HepG2 (cell line): ENCODE results near the gene RLN3. TPM values are rescaled to one million over a fixed set of nuclear protein-coding genes. Genes with fewer than 3 reads are reported as not detected.

Experiments
- AKAP8 ChIP-seq: sonication (generic); formaldehyde crosslinking; IDR thresholded peaks from 2 replicates; pipeline ENCODE4 v1.5.1; 2020; ENCODE audit warnings: mild to moderate bottlenecking, missing genetic modification reagents
- BCL6 ChIP-seq: IDR thresholded peaks from 2 replicates; pipeline ENCODE4 v1.6.1; 2016; ENCODE audit warnings: missing genetic modification reagents, missing compliant biosample characterization
- BORCS8-MEF2B ChIP-seq: sonication (generic); formaldehyde crosslinking; IDR thresholded peaks from 2 replicates; pipeline ENCODE4 v1.8.0; 2022; ENCODE audit warnings: mild to moderate bottlenecking, missing genetic modification reagents
- ELF1 ChIP-seq: sonication (generic); formaldehyde crosslinking; IDR thresholded peaks from 2 replicates; pipeline ENCODE4 v1.4.0; 2020; ENCODE audit warnings: missing genetic modification reagents
- HIC2 ChIP-seq: sonication (generic); formaldehyde crosslinking; IDR thresholded peaks from 2 replicates; pipeline ENCODE4 v1.9.0; 2022; ENCODE audit warnings: low read depth, missing genetic modification reagents
- JDP2 ChIP-seq: sonication (generic); formaldehyde crosslinking; IDR thresholded peaks from 2 replicates; pipeline ENCODE4 v1.8.1; 2022; ENCODE audit warnings: missing genetic modification reagents, borderline replicate concordance
- JUNB ChIP-seq: sonication (generic); formaldehyde crosslinking; IDR thresholded peaks from 2 replicates; pipeline ENCODE4 v1.8.0; 2022; ENCODE audit warnings: missing genetic modification reagents, mild to moderate bottlenecking, borderline replicate concordance
- KDM4B ChIP-seq: sonication (generic); formaldehyde crosslinking; IDR thresholded peaks from 2 replicates; pipeline ENCODE4 v1.4.0; 2020; ENCODE audit warnings: missing genetic modification reagents
- KLF13 ChIP-seq: sonication (generic); formaldehyde crosslinking; IDR thresholded peaks from 2 replicates; pipeline ENCODE4 v1.4.0; 2020; ENCODE audit warnings: mild to moderate bottlenecking, missing genetic modification reagents
- NFIC ChIP-seq: IDR thresholded peaks from 2 replicates; pipeline ENCODE4 v1.6.1; 2012; ENCODE audit warnings: mild to moderate bottlenecking, low read length, inconsistent platforms
- POLR2AphosphoS5 ChIP-seq: IDR thresholded peaks from 2 replicates; pipeline ENCODE4 v1.6.1; 2012; ENCODE audit warnings: low read depth, low read length
- SNAPC4 ChIP-seq: sonication (generic); formaldehyde crosslinking; IDR thresholded peaks from 2 replicates; pipeline ENCODE4 v1.4.0; 2020; ENCODE audit warnings: mild to moderate bottlenecking, missing genetic modification reagents
- TAF15 ChIP-seq: fragments of 200-400 bp; formaldehyde crosslinking; IDR thresholded peaks from one replicate; pipeline ENCODE4 v1.6.1; 2018; ENCODE audit warnings: mild to moderate bottlenecking, low read depth, low read length; ENCODE audit not compliant: poor library complexity, severe bottlenecking
- THRA ChIP-seq: sonication (generic); formaldehyde crosslinking; IDR thresholded peaks from 2 replicates; pipeline ENCODE4 v1.4.0; 2020; ENCODE audit warnings: missing genetic modification reagents, borderline replicate concordance
- ZNF180 ChIP-seq: sonication (generic); formaldehyde crosslinking; IDR thresholded peaks from 2 replicates; pipeline ENCODE4 v1.4.0; 2020; ENCODE audit warnings: low read depth, missing genetic modification reagents, borderline replicate concordance
- ZNF235 ChIP-seq: sonication (generic); formaldehyde crosslinking; IDR thresholded peaks from 2 replicates; pipeline ENCODE4 v1.8.1; 2023; ENCODE audit warnings: mild to moderate bottlenecking, missing genetic modification reagents, borderline replicate concordance
- ZNF460 ChIP-seq: sonication (generic); formaldehyde crosslinking; IDR thresholded peaks from 2 replicates; pipeline ENCODE4 v1.5.1; 2020; ENCODE audit warnings: missing genetic modification reagents, mild to moderate bottlenecking, borderline replicate concordance
- ZNF530 ChIP-seq: sonication (generic); formaldehyde crosslinking; IDR thresholded peaks from 2 replicates; pipeline ENCODE4 v1.5.0; 2020; ENCODE audit warnings: low read depth, mild to moderate bottlenecking, missing genetic modification reagents
- ZNF547 ChIP-seq: sonication (generic); formaldehyde crosslinking; IDR thresholded peaks from 2 replicates; pipeline ENCODE4 v1.5.1; 2020; ENCODE audit warnings: mild to moderate bottlenecking, missing genetic modification reagents
- ZNF674 ChIP-seq: sonication (generic); formaldehyde crosslinking; IDR thresholded peaks from 2 replicates; pipeline ENCODE4 v1.5.0; 2020; ENCODE audit warnings: low read depth, mild to moderate bottlenecking, missing genetic modification reagents
- ZNF746 ChIP-seq: sonication (generic); formaldehyde crosslinking; IDR thresholded peaks from 2 replicates; pipeline ENCODE4 v1.8.0; 2022; ENCODE audit warnings: mild to moderate bottlenecking, missing genetic modification reagents
- polyA plus RNA-seq, 8 experiments: library from polyadenylated mRNA; depleted of rRNA in 3 of 8; stranded (reverse) in 7 of 8; unstranded in 1 of 8; fragments of >200 nt; fragmentation: Illumina TruSeq in 4 of 8; extraction: Trizol in 4 of 8; gene quantifications; 2 replicates each; pipeline versions ENCODE4 v1.2.1 to v1.2.3, GENCODE V29; 2011 to 2016; ENCODE audit warnings: low read depth in 4 of 8, missing spikeins in 1 of 8, mixed read lengths in 1 of 8; ENCODE audit not compliant: insufficient read depth in 1 of 8
- total RNA-seq, 5 experiments: library from RNA; depleted of rRNA; stranded (reverse); fragments of >200 nt; fragmentation: Illumina TruSeq; extraction: Trizol; gene quantifications; 2 replicates each; pipeline ENCODE4 v1.2.3, GENCODE V29; 2016; ENCODE audit warnings: low read depth in 1 of 5

RLN3 gene
- total and polyA plus RNA-seq, 2 of the 13 experiments (the other 11 are each of a cell fraction or from before 2014, with no cell fraction given): not detected

GRCh38 chr19:14006766-14007562 lies 21.0 kb upstream of the RLN3 start (continued):
- no peak for TF ChIP-seq TAF15
- TF ChIP-seq ZNF746 (CRISPR knock-in tag): peak; percentile 62; the same call in 1 of the 2 replicates
- peak; percentile 71 for TF ChIP-seq KDM4B (CRISPR knock-in tag)
- TF ChIP-seq ZNF674: peak; percentile 90; the same call in 1 of the 2 replicates
- TF ChIP-seq NFIC: no peak
- peak; percentile 35; the same call in 1 of the 2 replicates for TF ChIP-seq ZNF460
- TF ChIP-seq THRA (CRISPR knock-in tag): peak; percentile 74; the same call in 1 of the 2 replicates
- peak; percentile 89; the same call in 1 of the 2 replicates for TF ChIP-seq SNAPC4 (CRISPR knock-in tag)
- no peak for TF ChIP-seq HIC2 (CRISPR knock-in tag)
- peak; percentile 62 for TF ChIP-seq BCL6 (CRISPR knock-in tag)
- TF ChIP-seq POLR2AphosphoS5: 0 out of 2 replicates have a peak, but pooled peaks have one; percentile 44
- TF ChIP-seq ZNF547 (CRISPR knock-in tag): no peak
- no peak; the same call in 1 of the 2 replicates for TF ChIP-seq AKAP8
- no peak for TF ChIP-seq JDP2 (CRISPR knock-in tag)
- TF ChIP-seq ZNF180 (CRISPR knock-in tag): no peak
- no peak; the same call in 1 of the 2 replicates for TF ChIP-seq ZNF235 (CRISPR knock-in tag)
- TF ChIP-seq JUNB (CRISPR knock-in tag): no peak
- TF ChIP-seq BORCS8-MEF2B (CRISPR knock-in tag): no peak; the same call in none of the 2 replicates
- peak; percentile 65; the same call in 1 of the 2 replicates for TF ChIP-seq ELF1 (CRISPR knock-in tag)
- TF ChIP-seq ZNF530 (CRISPR knock-in tag): no peak
- 0 out of 2 replicates have a peak, but pooled peaks have one; percentile 66 for TF ChIP-seq KLF13
